Measurements from ENCODE around the gene SLC7A1.

SLC7A1 gene

DNA sequence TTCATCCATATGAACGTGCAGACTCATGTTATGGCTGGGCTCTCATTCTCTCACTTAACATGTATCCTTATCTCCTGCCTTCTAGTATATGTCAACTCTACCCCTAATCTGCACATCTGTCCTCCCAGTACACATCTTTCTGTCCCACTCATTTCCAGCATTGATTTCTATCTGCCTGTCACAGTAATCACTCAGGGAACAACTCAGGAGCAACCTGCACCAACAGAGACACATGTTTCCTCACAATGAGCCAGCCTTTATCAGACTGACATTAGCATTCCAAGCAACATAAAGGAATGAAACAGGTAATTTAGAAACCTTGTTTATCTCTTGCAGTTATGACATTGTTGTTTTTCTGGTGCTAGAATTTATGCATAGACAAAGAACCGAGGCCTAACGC is 17.6 kb upstream of the SLC7A1 start:
- no peak for DNase-seq (ENCODE audit: low spot score)
- TF ChIP-seq, protein P1, sequence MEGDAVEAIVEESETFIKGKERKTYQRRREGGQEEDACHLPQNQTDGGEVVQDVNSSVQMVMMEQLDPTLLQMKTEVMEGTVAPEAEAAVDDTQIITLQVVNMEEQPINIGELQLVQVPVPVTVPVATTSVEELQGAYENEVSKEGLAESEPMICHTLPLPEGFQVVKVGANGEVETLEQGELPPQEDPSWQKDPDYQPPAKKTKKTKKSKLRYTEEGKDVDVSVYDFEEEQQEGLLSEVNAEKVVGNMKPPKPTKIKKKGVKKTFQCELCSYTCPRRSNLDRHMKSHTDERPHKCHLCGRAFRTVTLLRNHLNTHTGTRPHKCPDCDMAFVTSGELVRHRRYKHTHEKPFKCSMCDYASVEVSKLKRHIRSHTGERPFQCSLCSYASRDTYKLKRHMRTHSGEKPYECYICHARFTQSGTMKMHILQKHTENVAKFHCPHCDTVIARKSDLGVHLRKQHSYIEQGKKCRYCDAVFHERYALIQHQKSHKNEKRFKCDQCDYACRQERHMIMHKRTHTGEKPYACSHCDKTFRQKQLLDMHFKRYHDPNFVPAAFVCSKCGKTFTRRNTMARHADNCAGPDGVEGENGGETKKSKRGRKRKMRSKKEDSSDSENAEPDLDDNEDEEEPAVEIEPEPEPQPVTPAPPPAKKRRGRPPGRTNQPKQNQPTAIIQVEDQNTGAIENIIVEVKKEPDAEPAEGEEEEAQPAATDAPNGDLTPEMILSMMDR (IDR thresholded peaks at IDR 0.05; ENCODE audit: borderline replicate concordance, control extremely low read depth, extremely low read depth, insufficient read depth, missing control alignments), result no peak
- in situ Hi-C loops (cut with MboI; ENCODE audit: low sequenced_read_pairs, unreplicated experiment), result no loop called here

DNA sequence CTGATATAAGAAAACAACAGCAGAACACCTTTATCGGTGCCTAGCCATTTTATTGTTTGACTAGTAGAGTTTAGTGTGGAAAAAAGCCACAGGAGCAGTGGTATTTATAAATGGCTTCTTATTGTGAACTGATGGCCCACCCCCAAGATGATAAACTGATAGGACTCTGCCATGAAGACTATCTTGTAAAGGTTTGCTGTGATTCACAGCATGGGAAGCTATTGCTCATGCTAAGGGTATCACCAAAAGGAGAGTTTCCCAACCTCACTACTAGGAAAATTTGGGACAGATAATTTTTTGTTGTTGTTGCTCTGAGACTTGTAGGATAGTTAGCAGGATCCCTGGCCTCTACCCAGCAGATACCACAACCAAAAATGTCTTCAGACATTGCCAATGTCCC is 12.0 kb upstream of the SLC7A1 start:
- TF ChIP-seq, protein P1 (IDR thresholded peaks at IDR 0.05; ENCODE audit: borderline replicate concordance, control extremely low read depth, extremely low read depth, insufficient read depth, missing control alignments), result no peak
- in situ Hi-C loops (cut with MboI; ENCODE audit: low sequenced_read_pairs, unreplicated experiment), result no loop called here
- DNase-seq (ENCODE audit: low spot score), result no peak

DNA sequence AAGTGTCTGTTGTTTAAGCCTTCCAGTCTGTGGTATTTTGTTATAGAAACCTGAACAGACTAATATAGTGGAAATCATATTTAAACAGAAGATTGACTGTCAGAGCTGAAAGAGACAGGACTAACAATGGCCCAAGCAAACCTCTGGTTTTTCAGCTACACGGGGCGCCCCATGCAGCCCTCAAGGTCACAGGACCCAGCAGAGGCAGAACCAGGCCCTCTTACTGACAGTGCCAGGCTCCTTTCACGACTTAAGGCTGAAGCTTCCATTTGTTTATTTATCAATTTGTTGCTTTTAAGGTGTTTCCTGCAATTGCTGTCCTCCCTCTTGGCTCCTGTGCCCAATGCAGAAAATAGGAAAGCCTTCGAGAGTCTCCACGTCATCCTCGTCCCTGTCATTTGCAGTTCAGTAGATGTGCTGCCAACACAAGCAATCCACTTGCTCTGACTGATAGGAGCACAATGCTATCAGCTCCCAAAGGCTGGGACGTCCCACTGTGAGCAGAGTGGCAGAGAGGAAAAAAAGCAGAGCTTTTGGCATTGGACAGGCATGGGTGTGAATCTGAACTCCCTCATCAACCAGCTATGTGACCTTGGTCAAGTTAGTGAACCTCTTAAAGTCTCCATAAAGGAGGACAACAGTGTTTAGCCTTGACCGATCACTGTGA is 10.5 kb upstream of the SLC7A1 start:
- in situ Hi-C loops (cut with MboI; ENCODE audit: low sequenced_read_pairs, unreplicated experiment), result no loop called here
- TF ChIP-seq, protein P1 (IDR thresholded peaks at IDR 0.05; ENCODE audit: borderline replicate concordance, control extremely low read depth, extremely low read depth, insufficient read depth, missing control alignments), result no peak
- DNase-seq (ENCODE audit: low spot score), result no peak

DNA sequence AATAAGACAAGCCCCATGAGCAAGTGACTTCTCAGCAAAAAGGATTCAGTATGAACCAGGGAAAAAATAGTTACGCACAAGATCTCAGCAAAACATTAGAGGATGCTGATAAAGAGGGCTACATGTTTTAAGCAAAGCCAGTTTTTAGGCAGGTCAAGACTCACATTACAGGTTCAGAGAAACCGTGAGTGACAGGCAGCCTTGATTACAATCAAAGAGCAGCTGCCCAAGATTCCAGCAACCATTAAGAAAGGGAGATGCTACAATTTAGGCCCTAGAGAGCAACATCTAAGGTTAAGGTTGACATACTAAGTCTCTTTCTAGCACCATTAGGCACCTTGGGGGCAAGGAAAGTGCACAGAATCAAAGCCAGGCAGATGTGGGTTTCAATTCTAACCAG is 2.8 kb upstream of the SLC7A1 start:
- in situ Hi-C loops (cut with MboI; ENCODE audit: low sequenced_read_pairs, unreplicated experiment), result no loop called here
- DNase-seq (ENCODE audit: low spot score), result no peak
- TF ChIP-seq, protein P1 (IDR thresholded peaks at IDR 0.05; ENCODE audit: borderline replicate concordance, control extremely low read depth, extremely low read depth, insufficient read depth, missing control alignments), result no peak

DNA sequence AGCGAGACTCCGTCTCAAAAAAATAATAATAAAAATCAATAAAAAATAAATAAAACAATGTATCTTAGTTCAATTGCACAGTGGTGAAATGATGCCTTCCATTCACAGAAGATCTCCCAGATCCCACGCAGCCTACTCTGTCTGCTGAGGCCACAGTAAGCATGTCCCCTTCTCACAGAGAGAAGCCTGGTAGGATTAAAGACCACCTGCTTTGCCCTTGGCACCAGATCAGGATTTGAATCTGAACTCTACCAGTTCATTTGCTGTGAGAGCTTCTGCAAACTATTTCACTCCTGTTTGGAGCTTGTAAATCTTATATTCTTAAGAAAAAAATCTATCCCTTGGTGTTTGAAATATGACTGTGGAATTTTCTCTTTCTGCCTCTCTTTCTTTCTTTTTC is 2.2 kb upstream of the SLC7A1 start:
- TF ChIP-seq, protein P1 (IDR thresholded peaks at IDR 0.05; ENCODE audit: borderline replicate concordance, control extremely low read depth, extremely low read depth, insufficient read depth, missing control alignments), result no peak
- DNase-seq (ENCODE audit: low spot score), result no peak
- in situ Hi-C loops (cut with MboI; ENCODE audit: low sequenced_read_pairs, unreplicated experiment), result no loop called here

DNA sequence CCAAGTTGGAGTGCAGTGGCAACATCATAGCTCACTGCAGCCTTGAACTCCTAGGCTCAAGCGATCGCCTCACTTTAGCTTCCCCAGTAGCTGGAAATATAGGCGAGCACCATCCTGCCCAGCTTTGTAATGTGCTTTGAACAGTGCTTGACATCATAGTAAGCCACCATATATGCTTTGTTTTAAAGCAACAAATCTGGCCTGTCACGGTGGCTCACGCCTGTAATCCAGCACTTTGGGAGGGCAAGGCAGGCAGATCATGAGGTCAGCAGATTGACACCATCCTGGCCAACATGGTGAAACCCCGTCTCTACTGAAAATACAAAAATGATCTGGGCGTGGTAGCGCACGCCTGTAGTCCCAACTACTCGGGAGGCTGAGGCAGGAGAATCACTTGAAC is 1.8 kb upstream of the SLC7A1 start:
- in situ Hi-C loops (cut with MboI; ENCODE audit: low sequenced_read_pairs, unreplicated experiment), result no loop called here
- DNase-seq (ENCODE audit: low spot score), result no peak
- TF ChIP-seq, protein P1 (IDR thresholded peaks at IDR 0.05; ENCODE audit: borderline replicate concordance, control extremely low read depth, extremely low read depth, insufficient read depth, missing control alignments), result no peak

Measured in GM13976 (cell line).